HTERT RPE-1 (cell line): ENCODE results near the gene HIVEP3.

Source experiments
- in situ Hi-C: fragments of 300-500 bp; cut with MboI; formaldehyde crosslinking; loops from 4 replicates; pipeline ENCODE4 v1.14.3; 2020; ENCODE audit warnings: low sequenced_read_pairs

Gene HIVEP3

DNA sequence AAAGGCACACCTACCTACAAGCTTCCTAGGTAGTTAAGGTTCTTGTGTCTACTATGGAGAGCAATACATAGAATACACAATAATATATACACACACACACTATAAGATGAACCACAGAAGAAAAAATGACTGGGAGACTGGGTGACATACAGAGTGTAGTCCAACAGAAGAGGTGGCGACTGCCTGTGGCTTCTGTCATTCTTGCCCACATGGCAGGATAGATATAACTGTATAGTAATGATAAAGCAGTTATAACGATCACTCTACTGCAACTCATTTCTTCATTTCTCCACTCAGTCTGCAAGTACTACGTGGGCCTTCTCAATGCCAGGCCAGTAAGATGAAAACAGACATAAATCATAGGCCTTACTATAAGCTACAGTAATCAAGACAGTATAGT, 320.4 kb downstream of the HIVEP3 start:
- in situ Hi-C loops: no loop called here

DNA sequence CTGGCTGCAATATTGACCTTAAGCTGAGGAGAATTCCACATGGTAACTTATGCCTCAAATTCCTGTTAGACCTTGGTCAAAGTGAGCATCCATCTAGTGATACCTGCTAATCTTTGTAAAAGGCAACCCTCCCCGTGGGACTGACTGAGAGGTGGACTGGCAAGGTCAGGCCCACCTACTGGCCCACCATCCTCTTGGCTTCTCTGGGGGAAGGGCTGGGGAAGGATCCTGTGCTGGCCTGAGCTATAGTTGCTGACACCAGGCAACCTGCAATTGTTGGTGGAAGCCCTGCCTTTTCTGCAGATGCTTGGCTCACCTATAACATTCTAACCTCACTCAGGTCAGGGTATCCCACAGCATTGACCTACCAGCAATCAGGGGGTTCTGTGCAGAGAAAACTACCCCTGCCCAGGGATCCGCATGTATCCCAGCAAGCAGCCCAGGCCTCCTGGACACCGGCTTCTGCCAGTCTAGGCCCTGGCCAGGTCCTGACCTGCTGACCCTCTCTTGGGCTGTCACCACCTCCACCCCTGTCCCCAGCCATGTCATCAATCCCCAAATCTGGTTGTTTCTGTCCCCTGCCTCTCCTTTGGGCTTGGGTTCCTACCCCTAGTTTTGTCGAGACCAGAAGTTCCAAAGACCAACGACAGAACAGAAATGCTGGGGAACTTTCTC, 326.1 kb downstream of the HIVEP3 start:
- in situ Hi-C loops: no loop called here

DNA sequence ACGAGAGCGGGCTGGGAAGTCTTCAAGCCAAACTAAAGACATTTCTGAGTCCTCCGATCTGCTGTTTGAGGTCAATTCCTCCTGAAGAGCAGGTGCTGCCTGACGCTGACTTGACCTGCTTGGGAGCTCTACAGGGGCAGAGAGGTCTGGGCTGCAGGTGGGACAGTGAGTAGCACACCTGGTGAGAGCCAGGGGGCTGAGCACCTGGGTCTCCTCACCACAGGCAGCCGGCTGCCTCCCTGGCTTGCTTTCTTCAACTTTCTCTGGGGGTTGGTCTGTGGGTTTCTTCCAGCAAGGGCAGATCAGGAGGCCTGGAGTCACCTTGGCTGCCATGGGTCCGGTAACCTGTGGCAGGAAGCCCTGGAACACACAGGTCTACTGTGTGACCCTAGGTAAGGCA, 326.8 kb downstream of the HIVEP3 start:
- in situ Hi-C loops: no loop called here

DNA sequence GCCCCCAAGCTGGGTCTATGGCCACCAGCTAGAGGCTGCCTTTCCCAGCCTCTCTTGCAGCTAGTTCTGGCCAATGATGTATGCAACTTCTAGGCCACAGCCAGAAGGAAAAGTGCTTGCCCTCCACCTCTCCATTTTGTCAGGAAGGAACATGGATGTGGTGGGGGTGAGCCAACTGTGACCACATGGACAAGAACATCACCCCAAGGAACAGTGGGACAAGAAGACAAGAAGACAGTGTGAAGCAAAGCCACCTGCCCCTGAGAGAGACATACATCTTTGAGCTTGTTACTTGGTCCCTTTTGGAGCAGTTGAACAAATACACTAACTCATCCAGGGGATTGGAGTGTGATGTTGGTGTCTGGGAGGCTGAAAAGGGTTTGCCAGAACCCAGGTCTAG, 328.4 kb downstream of the HIVEP3 start:
- in situ Hi-C loops: no loop called here

DNA sequence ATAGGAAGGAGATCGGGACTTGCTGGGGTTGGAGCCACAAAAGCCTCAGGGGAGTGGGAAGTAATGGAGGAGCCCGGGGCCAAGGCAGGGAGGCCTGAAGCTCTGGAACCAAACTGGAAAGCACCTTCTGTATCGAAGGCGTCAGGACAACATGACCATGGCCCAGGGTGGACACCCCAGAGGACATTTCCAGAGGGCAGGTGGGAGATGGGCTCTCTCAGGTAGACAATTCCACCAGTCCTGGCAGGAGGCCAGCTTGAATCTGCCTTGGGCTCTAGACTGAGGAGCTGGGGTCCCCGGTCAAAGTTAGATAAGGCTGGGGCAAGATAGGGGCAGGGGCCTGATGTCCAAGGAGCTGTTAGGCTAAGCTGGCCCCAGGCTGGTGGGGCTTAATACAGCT, 329.3 kb downstream of the HIVEP3 start:
- in situ Hi-C loops: no loop called here

DNA sequence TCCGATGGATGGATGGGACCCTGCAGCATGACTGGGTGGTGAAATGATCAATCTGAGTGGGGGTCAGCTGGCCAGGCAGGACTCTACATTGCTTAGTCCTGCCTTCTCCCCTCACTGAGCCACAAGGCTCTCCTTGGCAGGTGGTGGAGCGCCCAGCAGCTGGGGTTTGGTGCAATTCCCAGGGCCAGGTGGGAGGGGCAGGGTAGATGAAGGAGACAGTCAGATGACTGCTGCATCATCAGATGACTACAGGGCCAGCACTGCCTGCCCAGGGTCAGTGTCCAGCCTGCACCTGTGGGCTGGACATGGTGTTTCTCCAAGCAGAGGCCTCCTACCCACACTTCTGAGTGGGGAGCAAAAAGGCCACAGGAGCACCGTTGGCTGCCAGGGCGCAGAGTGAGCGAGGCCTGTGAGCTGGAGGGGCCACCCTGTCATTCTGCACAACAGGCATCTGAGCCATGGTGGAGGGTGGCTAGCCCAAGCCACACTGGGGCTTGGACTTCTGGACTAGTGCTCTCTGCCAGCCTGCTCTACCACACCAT, 330.3 kb downstream of the HIVEP3 start:
- in situ Hi-C loops: no loop called here

DNA sequence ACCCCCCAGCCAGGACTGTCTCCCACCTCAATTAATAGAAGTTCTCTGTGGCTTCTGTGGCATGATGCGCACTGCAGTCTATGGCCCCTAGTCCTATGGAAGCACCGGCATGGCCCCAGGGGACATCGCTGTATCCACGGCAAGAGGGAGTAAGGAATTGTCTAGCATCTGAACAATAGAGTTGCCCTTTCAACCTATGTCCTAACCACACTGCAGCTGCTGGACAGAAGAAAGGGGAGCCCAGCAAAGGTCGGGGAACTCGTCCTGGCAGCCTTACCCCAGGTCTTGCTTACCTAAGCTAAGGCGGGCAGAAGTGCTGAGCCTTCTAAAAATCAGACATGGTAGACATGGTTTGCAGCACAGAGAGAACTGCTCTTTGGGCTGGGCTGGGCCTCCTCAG, 330.9 kb downstream of the HIVEP3 start:
- in situ Hi-C loops: no loop called here

DNA sequence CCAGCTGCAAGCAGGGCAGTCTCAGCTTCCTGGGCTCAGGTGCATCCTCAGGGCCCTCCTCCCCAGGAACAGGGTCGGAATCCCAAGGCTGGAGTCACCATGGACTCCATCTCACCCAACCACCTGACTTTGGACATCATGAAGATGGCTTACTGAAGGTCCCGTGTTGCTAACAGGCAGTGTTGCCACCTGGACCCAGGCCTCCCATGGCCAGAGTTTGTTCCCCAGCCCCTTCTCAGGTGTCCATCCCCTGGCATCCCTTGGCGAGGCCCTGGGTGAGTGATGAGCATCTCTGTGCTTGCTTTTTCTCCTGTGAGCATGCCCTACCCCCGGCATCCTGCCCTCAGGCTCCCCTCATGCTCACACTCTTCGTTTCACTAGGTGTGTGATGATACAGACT, 332.5 kb downstream of the HIVEP3 start:
- in situ Hi-C loops: no loop called here

DNA sequence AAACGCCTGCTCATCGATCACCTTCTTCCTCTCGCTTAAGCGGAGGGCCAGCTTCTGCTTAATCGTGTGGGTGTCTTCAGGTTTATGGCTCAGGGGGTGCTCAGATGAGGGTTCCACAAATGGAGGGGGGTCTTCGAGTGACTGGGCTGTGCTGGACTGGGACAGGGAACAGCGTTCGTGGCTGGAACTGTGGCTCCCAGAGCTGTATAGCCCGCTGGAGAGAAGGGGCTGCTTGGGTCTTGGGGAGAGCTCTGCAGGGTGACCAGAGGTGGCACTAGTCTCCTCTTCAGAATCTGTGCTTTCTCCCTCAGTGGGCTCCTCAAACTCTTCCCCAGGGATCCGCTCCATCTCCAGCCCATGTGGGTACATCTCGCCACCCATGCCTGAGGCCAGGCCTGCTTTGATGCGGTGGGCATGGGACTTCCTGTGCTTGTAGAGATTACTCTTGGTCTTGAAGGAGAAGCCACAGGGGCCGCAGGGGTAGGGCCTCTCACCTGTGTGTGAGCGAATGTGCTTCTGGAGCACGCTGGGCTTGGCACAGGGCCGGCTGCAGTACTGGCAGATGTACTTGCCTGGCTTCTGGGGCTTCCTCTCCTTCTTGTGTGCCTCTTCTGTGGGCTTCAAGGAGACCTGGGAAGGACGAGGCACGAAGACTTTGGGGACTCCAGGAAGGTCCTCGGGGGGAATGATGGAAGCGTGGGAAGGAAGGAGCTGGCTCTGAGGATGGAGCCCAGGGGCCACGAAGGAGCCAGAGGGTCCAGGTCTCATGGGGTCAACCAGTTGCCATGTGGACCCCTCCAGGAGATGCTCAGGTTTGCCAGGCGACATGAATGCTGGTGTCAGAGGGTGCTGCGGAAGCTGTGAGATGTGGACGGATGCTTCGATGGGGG, 334.8 kb downstream of the HIVEP3 start:
- in situ Hi-C loops: no loop called here

DNA sequence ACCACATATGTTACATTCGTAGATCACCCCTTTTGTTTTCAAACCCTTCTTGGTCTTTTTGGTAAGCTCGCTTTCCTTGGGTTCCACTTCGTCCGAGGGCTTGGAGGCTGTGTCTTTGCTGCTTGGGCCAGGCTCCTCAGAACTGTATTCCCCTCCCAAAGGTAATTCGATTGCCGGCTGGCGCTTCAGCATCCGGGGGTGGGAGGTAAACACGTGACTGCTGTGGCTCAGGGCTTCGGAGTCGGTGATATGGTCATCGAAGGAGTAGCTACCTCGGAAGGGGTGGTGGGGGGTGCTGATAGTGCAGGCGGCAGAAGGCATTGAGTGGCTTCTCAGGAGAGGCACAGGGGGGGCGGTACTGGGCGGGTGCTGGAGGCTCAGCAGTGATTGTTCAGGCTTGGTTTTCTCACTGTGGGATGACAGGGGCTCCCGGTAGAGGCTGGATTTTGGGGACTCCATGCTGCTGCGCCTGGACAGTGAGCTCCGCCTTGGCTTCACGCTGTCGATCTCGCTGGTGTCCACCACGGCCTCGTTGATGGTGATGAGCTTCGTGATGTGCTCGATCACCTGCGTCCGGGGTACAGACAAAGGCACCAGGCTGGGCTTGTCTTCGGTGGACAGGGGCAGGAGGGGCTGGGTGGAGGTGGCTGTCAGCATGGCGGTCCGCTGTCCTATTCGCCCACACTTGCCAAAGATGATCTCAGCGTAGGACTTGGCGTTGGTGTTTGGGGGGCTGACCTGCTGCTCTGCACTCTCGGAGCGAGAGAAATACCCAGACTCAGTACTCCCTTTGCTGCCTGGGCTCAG, 335.7 kb downstream of the HIVEP3 start:
- in situ Hi-C loops: no loop called here

DNA sequence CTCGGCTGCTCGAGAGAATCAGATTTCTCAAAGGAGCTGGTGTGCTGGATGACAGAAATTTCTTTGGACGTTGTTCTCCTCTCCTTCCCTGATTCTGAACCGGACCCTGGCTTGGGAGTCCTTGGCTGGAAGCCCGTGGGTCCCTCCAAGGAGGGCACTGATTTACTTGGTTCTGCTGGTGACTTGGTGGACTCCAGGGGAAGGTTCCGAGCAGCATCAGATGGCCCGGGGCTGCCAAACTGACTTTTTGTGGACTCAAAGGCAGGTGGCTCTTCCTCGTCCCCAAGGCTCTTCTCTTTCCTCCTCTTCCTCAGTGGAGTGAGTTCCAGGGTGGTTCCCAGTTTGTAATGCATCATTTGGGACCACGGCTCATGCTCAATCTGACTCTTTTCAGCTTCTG, 336.4 kb downstream of the HIVEP3 start:
- in situ Hi-C loops: no loop called here

DNA sequence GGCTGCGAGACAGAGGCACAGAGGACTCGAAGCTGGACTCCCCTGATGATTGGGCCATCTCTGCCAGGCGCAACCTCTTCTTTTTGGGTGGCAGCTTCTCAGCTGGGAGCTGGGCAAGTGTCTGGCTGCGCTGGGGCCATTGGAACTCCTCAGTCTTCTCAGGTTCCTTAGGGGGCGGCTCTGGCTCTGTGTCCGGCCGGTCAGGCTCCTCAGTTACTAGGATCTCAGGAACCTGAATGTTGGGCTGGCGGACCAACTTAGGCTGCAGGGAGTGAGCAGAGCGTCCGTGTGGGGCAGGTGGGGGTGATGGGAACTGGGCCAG, 336.8 kb downstream of the HIVEP3 start:
- in situ Hi-C loops: no loop called here

DNA sequence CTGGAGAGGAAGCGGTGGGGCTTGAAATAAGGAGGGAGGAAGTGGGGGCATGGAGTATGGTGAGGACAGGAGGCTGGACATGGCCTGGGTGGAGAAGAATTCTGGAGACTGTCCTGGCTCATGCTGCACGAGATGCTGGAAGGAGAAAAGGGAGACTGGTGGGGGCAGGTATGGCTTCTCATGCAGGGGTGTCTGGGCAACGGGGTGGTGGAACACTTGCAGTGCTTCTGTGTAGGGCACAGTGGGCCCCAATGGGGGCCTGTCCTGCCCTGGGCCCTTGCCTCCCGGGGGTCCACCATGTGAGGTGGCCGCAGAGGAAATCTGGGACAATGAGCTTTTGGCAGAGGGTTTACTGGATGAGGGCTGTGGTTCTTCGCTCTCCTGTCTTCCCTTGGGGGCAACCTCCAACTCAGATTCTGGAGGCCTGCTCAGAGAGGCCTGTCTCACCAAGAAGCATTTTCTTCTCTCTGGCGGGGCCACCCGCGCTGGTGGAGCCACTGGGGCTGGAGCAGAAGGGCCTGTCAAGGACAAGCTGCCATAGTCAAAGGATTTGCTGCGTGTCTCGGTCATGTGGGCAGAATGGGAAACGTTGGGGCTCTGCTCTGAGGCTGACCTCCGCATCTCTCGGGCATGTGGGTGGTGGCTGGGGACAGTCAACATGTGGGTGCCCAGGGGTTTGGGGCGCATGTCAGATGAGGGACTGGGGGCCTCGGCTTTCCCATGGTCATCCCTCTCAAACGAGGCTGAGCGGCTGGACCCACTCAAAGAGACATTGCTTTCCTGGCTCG, 337.3 kb downstream of the HIVEP3 start:
- in situ Hi-C loops: no loop called here

DNA sequence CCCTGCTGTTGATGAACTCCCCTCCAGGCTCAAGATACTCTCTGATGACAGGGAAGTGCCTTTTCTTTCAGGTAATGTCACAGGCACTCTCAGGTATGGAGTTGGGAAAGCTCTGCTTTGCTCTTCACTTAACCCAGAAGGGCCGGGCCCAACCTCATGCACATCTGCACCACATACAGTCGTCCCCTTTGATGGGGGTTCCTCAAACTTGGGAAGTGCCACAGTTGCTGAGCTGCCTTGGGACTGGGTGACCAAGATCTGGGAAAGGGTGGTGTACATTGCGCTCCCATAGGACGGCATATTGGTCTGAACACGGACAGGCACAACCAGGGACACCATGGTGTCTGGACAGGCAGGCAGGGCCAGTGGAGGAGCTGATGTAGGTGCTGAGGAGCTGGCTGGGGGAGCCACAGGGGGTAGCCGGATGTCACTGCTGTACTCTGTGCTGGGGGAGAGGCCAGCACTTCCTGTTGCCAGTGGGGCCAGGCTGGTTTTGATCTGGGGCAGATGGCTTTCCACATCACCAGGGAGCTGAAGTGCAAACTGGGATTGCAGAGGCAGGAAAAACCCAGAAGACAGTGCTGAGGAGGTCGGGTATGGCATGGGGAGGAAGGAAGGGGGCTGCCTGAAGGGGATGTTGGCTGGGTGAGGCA, 338.1 kb downstream of the HIVEP3 start:
- in situ Hi-C loops: no loop called here

DNA sequence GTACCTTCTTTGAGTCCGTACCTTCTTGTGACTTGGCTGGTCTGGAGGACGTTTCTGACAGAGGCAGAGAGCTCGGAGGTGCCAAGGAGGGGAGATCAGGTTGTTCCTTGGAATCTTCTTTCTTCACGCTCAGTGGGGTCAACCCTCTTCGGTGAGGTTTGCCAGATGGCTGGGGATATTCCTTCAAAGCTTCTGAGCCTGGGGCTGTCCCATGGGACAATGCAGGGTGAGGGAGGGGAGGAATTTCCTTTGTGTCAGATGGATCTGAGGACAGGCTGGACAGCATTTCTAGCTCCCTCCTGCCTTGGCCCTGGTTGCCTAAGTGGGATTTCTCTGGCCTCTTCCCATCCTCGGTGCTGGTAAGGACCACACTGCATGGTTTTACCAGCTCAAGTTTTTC, 338.7 kb downstream of the HIVEP3 start:
- in situ Hi-C loops: no loop called here

DNA sequence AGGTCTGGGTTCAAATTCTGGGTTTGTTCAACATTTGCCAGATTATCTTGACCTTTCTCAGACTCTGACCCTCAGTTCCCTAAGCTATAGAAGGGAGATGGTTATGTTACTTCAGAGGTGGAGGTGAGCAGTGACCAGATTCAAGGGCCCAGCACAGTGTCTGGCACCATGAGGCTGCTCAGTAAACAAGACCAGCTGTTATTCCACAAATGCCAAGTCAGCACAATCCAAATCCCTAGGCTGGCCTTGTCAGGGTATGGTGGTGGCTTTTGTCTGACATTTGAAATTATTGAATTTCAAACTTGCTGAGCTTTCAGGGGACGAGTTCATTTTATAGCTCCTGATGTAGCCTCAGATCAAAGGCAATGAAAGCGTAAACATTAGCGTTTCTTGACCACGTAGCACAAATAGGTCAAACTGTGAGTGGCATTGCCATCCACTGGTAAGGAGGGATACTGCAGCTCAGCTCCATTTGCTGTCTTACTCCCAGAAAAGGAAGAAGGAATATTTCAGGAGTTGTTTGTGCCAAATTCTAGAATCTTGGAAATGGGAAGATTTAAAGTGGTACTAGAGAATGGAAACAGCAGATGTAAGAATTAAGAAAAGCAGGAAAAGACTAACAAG, 339.9 kb downstream of the HIVEP3 start:
- in situ Hi-C loops: no loop called here

DNA sequence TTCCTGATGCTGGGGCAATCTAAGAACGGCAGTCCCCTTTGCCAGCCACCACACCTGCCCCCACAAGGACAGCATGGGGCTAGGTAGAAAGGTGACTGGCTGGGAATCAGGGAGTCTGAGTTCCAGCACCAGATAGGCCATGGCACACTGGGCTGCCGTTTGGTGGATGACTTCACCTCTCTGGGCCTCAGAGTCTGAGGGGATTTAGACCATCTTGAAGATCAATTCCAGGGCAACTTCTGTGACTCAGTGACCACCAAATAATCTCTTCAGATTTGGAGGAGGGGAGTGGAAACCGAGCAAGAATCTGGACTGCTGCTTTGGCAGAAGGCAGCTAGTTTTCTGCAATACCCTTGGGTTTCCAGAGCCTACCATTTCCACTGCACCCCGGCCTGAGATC, 342.1 kb downstream of the HIVEP3 start:
- in situ Hi-C loops: no loop called here

DNA sequence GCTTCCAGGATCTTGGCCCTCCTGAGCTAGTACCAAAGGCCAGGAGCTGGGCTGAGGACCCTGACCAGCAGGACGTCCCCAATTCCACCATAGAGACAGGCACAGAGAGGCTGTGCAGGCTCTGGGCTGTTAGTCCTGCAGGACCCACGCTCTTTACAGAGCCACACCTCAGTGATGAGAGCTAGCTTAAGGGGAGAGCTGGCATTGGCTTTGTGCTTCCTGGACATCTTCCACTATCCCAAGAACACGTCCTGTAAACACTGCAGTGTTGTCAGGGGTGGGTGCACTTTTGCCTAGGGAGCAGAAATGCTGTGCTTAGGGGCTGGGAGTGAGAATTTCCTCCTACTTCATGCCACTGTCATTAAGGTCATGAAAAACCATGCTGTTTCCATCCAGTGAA, 342.5 kb downstream of the HIVEP3 start:
- in situ Hi-C loops: no loop called here

DNA sequence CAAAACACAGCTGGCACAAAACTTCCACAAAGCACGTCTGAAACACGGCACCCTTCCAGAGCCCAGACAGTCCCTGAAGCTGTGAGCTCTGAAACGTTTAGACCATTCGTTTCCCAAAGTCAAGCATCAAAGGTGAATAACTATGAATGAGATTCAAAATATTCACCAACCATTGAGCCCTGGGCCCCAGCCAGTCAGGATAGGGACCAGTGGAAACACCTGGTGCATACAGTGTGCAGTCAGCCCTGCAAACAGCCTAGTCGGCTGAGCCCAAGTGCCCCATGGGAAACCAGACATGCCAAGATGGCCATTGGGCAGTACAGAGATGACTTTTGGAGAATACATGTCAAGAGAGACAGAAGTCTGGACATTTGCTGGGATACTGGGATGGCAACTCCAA, 343.9 kb downstream of the HIVEP3 start:
- in situ Hi-C loops: no loop called here
